ENCODE results near the gene SEL1L3. TPM values are rescaled to one million over a fixed set of nuclear protein-coding genes. Genes with fewer than 3 reads are reported as not detected.

Gene SEL1L3
- total and polyA plus RNA-seq, 2 of the 13 experiments (the other 11 are each of a cell fraction or from before 2014, with no cell fraction given), result 0.28 to 1.1 TPM

DNA sequence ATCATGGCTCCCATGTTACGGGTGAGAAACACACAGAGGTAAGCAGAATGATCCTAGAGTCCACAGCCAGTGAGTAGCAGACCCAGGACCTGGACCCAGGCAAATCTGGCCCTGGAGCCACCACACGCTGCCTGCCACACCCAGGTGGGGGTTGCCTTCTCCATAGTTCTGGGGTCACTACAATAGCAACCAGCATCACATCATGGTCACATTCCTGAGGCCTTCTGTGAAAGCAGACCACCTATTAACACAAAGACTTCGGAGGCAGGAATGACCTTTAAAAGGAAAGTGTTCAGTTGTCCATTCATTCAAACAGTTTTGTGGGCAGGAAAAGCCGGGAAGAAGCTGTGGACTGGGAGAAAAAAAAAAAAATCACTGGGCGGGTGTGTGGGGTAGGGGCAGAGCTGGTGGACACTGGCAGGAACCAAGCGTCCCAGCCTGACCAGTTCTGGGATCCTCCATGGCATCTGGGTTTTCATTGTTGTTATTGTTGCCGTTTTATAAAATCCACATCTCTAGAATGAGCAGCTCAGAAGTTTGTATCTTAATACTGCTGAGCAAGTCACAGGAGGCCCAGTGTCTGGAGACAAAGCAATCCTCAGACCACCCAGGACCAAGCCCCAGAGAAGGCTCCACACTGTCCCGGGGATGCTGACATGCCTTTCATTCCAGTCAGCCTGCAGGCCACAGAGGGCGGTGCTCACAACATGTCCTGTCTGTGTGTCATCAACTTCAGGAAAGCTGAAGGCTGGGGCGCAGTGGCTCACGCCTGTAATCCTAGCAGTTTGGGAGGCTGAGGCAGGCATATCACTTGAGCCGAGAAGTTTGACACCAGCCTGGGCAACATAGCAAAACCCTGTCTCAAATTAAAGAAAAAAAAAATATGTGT lies 67.0 kb downstream of the SEL1L3 start:
- intact Hi-C loops (cut with micrococcal nuclease; ENCODE audit: unreplicated experiment) (no loop called here), in situ Hi-C loops (cut with HindIII; ENCODE audit: extremely low pct_ligation_motif_present, low pct_unique_long_range_greater_than_20kb) (no loop called here)
- H3K4me1 ChIP-seq (ENCODE audit: insufficient read depth, low read length), result no peaks in the 10 kb centered on the region
- ATAC-seq, result peak; percentile 71
- H2AFZ ChIP-seq (ENCODE audit: low read length), result no peak overlapping the region
- no peaks in the 10 kb centered on the region for H3K79me2 ChIP-seq (ENCODE audit: insufficient read depth, low read length)
- H3K4me2 ChIP-seq (ENCODE audit: low read depth, low read length), result no peak overlapping the region
- CTCF ChIA-PET (ENCODE audit: low intra/inter-chr PET ratio, low total read pairs), result no interaction called here
- TF ChIP-seq ZNF878 (CRISPR knock-in tag; IDR thresholded peaks at IDR 0.05), result no peak
- TF ChIP-seq, protein P1, sequence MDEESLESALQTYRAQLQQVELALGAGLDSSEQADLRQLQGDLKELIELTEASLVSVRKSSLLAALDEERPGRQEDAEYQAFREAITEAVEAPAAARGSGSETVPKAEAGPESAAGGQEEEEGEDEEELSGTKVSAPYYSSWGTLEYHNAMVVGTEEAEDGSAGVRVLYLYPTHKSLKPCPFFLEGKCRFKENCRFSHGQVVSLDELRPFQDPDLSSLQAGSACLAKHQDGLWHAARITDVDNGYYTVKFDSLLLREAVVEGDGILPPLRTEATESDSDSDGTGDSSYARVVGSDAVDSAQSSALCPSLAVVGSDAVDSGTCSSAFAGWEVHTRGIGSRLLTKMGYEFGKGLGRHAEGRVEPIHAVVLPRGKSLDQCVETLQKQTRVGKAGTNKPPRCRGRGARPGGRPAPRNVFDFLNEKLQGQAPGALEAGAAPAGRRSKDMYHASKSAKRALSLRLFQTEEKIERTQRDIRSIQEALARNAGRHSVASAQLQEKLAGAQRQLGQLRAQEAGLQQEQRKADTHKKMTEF (CRISPR knock-in tag; IDR thresholded peaks at IDR 0.05), result no peak
- TF ChIP-seq, protein P2, sequence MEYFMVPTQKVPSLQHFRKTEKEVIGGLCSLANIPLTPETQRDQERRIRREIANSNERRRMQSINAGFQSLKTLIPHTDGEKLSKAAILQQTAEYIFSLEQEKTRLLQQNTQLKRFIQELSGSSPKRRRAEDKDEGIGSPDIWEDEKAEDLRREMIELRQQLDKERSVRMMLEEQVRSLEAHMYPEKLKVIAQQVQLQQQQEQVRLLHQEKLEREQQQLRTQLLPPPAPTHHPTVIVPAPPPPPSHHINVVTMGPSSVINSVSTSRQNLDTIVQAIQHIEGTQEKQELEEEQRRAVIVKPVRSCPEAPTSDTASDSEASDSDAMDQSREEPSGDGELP (IDR thresholded peaks at IDR 0.05; ENCODE audit: borderline replicate concordance, low read depth), result no peak
- TF ChIP-seq HOXA9 (CRISPR knock-in tag; IDR thresholded peaks at IDR 0.05; ENCODE audit: borderline replicate concordance), result no peak
- no peak for TF ChIP-seq ZNF232 (CRISPR knock-in tag; IDR thresholded peaks at IDR 0.05; ENCODE audit: borderline replicate concordance)
- TF ChIP-seq, protein P3, sequence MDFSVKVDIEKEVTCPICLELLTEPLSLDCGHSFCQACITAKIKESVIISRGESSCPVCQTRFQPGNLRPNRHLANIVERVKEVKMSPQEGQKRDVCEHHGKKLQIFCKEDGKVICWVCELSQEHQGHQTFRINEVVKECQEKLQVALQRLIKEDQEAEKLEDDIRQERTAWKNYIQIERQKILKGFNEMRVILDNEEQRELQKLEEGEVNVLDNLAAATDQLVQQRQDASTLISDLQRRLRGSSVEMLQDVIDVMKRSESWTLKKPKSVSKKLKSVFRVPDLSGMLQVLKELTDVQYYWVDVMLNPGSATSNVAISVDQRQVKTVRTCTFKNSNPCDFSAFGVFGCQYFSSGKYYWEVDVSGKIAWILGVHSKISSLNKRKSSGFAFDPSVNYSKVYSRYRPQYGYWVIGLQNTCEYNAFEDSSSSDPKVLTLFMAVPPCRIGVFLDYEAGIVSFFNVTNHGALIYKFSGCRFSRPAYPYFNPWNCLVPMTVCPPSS (IDR thresholded peaks at IDR 0.05), result no peak
- no peak for TF ChIP-seq ZFY (CRISPR knock-in tag; IDR thresholded peaks at IDR 0.05)
- TF ChIP-seq RFXANK (CRISPR knock-in tag; IDR thresholded peaks at IDR 0.05), result no peak
- TF ChIP-seq ZNF263 (CRISPR knock-in tag; IDR thresholded peaks at IDR 0.05), result no peak
- TF ChIP-seq ZNF251 (CRISPR knock-in tag; IDR thresholded peaks at IDR 0.05), result no peak
- no peak for TF ChIP-seq ZBTB7A (CRISPR knock-in tag; IDR thresholded peaks at IDR 0.05)
- no peak for TF ChIP-seq HNRNPK (IDR thresholded peaks at IDR 0.05; ENCODE audit: low read depth, low read length, poor library complexity, severe bottlenecking)
- TF ChIP-seq JUNB (CRISPR knock-in tag; IDR thresholded peaks at IDR 0.05; ENCODE audit: borderline replicate concordance), result no peak
- no peak for TF ChIP-seq MAFF (IDR thresholded peaks at IDR 0.05; ENCODE audit: low read depth, low read length)
- H4K20me1 ChIP-seq (ENCODE audit: insufficient read depth, low read length), result no peaks in the 10 kb centered on the region
- no peak for FAIRE-seq
- H3K4me3 ChIP-seq (replicated peaks in 1 of 3; ENCODE audit: insufficient read depth in 1 of 3, low read depth in 2 of 3, low read length in 3 of 3), result no peak overlapping the region
- H3K36me3 ChIP-seq (replicated peaks in 1 of 2; ENCODE audit: control insufficient read depth in 1 of 2, insufficient read depth in 2 of 2, low read length in 2 of 2), result no peaks in the 10 kb centered on the region
- H3K9ac ChIP-seq (ENCODE audit: insufficient read depth, low read depth, low read length), result no peak overlapping the region
- peak; percentile 15 for DNase-seq (ENCODE audit: low spot score)
- no TSS peak for BruUV-seq (replicated peaks)
- no peak overlapping the region for H3K27ac ChIP-seq (ENCODE audit: extremely low read length, insufficient read depth, low read length)
- POLR2A ChIA-PET, result no interaction called here
- no peaks in the 10 kb centered on the region for H3K9me3 ChIP-seq (ENCODE audit: low read length)
- 60% methylated on average over 10 of the region's 12 CpGs for WGBS (ENCODE audit: low lambda C conversion rate)
- no peaks in the 10 kb centered on the region for H3K27me3 ChIP-seq (ENCODE audit: control insufficient read depth in 1 of 2, insufficient read depth in 2 of 2, low read length in 2 of 2)

Measured in HepG2 (cell line).